WI38 (cell line): ENCODE data around the gene RPL39L.

Experiments
- H3K4me3 ChIP-seq: 2 replicates; pipeline ENCODE4 v1.5.1; 2011; ENCODE audit warnings: low read depth, mild to moderate bottlenecking, control low read depth, low read length
- TF ChIP-seq, protein P1 (sequence below): IDR thresholded peaks from 2 replicates; pipeline ENCODE4 v1.5.1; 2012; ENCODE audit warnings: low read depth, mild to moderate bottlenecking, control low read depth, low read length

Gene RPL39L

DNA sequence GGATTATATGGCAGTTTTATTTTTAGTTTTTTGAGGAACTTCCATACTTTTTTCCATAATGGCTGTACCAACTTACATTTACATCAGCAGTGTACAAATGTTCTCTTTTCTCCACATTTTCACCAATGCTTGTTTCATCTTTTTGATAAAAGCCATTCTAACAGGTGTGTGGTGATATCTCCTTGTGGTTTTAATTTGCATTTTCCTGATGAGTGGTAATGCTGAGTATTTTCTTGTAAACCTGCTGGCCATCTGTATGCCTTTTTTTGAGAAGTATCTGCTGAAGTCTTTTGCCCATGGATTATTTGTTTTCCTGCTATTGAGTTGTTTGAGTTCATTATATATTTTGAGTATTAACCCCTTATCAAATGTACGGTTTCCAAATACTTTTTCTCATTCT, 50.6 kb downstream of the RPL39L start:
- H3K4me3 ChIP-seq = no peak overlapping the region
- TF ChIP-seq, protein P1, sequence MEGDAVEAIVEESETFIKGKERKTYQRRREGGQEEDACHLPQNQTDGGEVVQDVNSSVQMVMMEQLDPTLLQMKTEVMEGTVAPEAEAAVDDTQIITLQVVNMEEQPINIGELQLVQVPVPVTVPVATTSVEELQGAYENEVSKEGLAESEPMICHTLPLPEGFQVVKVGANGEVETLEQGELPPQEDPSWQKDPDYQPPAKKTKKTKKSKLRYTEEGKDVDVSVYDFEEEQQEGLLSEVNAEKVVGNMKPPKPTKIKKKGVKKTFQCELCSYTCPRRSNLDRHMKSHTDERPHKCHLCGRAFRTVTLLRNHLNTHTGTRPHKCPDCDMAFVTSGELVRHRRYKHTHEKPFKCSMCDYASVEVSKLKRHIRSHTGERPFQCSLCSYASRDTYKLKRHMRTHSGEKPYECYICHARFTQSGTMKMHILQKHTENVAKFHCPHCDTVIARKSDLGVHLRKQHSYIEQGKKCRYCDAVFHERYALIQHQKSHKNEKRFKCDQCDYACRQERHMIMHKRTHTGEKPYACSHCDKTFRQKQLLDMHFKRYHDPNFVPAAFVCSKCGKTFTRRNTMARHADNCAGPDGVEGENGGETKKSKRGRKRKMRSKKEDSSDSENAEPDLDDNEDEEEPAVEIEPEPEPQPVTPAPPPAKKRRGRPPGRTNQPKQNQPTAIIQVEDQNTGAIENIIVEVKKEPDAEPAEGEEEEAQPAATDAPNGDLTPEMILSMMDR = no peak

DNA sequence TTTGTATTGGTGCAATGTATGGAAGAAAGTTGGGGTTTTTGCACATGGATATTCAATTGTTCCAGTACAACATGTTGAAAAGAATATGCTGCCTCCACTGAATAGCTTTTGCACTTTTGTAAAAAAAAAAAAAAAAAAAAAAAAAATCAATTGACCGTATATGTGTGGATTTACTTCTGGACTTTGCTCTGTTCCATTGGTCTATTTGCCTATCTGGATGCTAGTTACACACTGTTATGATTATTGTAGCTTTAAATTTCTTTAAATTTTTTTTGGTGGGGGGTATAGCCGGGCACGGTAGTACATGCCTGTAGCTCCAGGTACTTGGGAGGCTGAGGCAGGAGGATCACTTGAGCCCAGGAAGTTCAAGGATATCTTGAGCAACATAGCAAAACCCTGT, 52.5 kb downstream of the RPL39L start:
- no peak overlapping the region for H3K4me3 ChIP-seq
- TF ChIP-seq, protein P1 = no peak

DNA sequence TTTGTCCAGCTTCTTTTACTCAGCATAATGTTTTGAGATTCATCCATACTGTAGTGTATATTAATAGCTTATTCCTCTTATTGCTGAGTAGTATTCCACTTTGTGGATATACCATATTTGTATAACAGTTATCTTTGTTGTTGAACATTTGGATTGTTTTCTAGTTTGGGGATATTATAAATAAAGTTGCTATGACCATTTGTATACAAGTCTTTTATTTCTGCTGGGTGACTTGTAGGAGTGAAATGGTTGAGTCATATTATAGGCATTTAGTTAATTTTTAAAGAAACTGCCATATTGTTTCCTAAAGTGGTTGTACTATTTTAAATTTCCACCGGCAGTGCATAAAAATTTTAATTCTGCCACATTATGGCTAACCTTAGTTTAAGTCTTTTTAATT, 53.4 kb downstream of the RPL39L start:
- no peak overlapping the region for H3K4me3 ChIP-seq
- TF ChIP-seq, protein P1 = no peak

DNA sequence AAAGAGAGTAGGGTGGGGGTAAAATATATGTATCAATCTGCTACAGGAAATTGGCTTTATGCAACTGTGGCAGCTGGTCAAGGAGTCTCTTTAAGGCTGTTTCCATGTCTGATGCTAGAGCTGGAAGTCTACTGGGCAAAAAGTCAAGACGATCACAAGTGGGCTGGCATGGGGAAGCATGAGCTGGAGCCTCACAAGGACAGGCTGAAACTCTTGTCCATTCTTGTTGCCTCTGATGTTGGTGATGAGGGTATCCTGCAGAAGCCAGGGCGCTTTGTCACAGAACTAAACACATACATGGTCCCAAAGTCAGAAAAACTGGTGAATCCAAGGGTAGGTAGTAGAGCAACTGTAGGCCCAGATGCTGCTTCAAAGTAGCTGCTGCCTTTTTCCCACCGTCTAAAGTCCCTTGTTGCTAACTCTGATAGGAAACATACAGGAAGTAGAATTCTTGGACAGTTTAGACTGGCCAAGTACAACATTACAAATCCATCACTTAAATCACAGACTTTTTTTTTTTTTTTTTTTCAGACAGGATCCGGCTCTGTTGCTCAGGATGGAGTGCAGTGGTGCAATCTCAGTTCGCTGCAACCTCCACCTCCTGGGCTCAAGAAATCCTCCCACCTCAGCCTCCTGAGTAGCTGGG, 54.2 kb downstream of the RPL39L start:
- H3K4me3 ChIP-seq = no peak overlapping the region

DNA sequence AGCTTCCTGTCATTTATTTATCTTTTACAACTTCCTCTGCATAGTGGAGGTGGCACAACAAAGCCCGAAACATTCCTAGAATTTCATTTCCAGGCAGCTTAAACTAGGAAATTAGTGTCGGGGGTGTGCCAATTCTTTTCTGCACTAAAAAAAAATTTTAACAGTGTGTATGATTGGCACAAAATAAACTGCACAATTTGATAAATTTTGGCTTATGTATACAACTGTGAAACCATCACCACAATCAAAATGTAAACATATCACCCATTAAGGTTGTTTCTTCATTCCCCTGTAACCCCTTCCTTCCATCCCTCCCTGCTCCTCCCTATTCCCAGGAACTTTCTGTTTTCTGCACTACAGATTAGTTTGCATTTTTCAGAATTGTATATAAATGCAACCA, 54.7 kb downstream of the RPL39L start:
- H3K4me3 ChIP-seq = no peak overlapping the region

More for the DNA sequence above, 54.2 kb downstream of the RPL39L start:
- TF ChIP-seq, protein P1 = no peak

DNA sequence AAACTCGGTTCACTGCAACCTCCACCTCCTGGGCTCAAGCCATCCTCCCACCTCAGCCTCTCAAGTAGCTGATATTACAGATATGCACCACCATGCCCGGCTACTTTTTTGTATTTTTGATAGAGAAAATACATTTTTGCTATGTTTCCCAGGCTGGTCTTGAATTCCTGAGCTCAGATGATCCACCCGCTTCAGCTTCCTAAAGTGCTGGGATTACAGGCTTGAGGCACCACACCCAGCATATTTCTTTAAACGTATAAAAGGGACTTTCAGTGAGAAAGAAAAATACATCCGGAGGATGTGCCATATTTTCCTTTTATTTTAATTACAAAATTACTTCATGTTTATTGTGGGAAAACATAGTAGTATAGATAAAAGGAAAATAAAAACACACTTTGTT, 55.2 kb downstream of the RPL39L start:
- no peak overlapping the region for H3K4me3 ChIP-seq
- TF ChIP-seq, protein P1 = no peak

More for the DNA sequence above, 54.7 kb downstream of the RPL39L start:
- TF ChIP-seq, protein P1 = no peak

DNA sequence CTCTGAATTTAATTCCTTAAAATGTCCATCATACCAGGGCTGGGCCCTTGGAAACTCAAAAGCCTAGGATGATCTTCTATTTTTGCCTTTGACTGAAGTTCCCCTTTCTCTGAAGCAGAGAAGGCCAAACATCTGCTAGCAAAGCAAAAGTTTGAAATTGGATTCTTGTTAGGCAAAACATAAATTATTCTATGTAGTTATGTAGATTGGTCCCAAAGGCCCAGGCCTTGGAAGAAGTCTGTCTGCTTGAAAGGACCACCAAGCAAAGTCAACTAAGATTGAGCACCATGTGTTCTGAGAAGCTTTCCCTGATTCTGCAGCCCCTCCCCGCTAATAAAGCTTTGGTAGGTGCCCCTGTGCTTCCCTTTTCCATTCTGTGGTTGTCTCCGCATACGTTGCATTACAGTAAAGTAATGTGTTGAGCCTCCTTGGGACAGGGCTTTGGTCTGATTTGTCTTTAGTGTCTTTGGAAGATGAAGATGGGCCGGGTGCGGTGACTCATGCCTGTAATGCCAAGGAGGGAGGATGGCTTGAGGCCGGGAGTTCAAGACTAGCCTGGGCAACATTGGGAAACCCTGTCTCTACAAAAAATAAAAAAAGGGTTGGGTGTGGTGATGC, 56.4 kb downstream of the RPL39L start:
- no peak overlapping the region for H3K4me3 ChIP-seq
- TF ChIP-seq, protein P1 = no peak
